HepG2 (cell line): ENCODE data around the gene STKLD1. TPM values are rescaled to one million over a fixed set of nuclear protein-coding genes. Genes with fewer than 3 reads are reported as not detected.

Experiments
- GPN1 ChIP-seq: sonication (generic); formaldehyde crosslinking; IDR thresholded peaks from 2 replicates; pipeline ENCODE4 v1.5.1; 2020; ENCODE audit warnings: missing genetic modification reagents, borderline replicate concordance
- GTF2F1 ChIP-seq: fragments of 150-350 bp; IDR thresholded peaks from 2 replicates; pipeline ENCODE4 v1.6.1; 2014; ENCODE audit warnings: low read length
- IKZF4 ChIP-seq: sonication (generic); formaldehyde crosslinking; IDR thresholded peaks from 2 replicates; pipeline ENCODE4 v1.5.1; 2020; ENCODE audit warnings: borderline replicate concordance, mild to moderate bottlenecking, low read depth, missing genetic modification reagents; ENCODE audit errors: not compliant biosample characterization
- JDP2 ChIP-seq: sonication (generic); formaldehyde crosslinking; IDR thresholded peaks from 2 replicates; pipeline ENCODE4 v1.8.1; 2022; ENCODE audit warnings: missing genetic modification reagents, borderline replicate concordance
- MIER3 ChIP-seq: IDR thresholded peaks from 2 replicates; pipeline ENCODE4 v1.6.1; 2016; ENCODE audit warnings: missing compliant biosample characterization, borderline replicate concordance
- NFATC3 ChIP-seq: sonication (generic); formaldehyde crosslinking; IDR thresholded peaks from 2 replicates; pipeline ENCODE4 v1.5.1; 2020; ENCODE audit warnings: mild to moderate bottlenecking, missing genetic modification reagents
- POLR2G ChIP-seq: fragments of 200-400 bp; formaldehyde crosslinking; IDR thresholded peaks from 2 replicates; pipeline ENCODE4 v1.6.1; 2018; ENCODE audit warnings: mild to moderate bottlenecking, low read depth, low read length, moderate library complexity
- RAD21 ChIP-seq: fragments of 450-650 bp; formaldehyde crosslinking; IDR thresholded peaks from 2 replicates; pipeline ENCODE4 v1.5.0; 2020; ENCODE audit warnings: mild to moderate bottlenecking
- RARG ChIP-seq: sonication (generic); formaldehyde crosslinking; IDR thresholded peaks from 2 replicates; pipeline ENCODE4 v1.4.0; 2020; ENCODE audit warnings: low read depth, mild to moderate bottlenecking, missing genetic modification reagents
- RELA ChIP-seq: sonication (generic); formaldehyde crosslinking; IDR thresholded peaks from 2 replicates; pipeline ENCODE4 v1.4.0; 2020; ENCODE audit warnings: missing genetic modification reagents
- REXO4 ChIP-seq: sonication (generic); formaldehyde crosslinking; IDR thresholded peaks from 2 replicates; pipeline ENCODE4 v1.8.0; 2022; ENCODE audit warnings: missing genetic modification reagents, mild to moderate bottlenecking, borderline replicate concordance
- SAFB2 ChIP-seq: sonication (generic); formaldehyde crosslinking; IDR thresholded peaks from 2 replicates; pipeline ENCODE4 v1.5.1; 2020; ENCODE audit warnings: missing genetic modification reagents, low read depth, mild to moderate bottlenecking, borderline replicate concordance
- SP1 ChIP-seq, 2 experiments: fragments of 450-650 bp in 1 of 2; sonication (generic) in 1 of 2; formaldehyde crosslinking in 1 of 2; IDR thresholded peaks; 2 replicates each; pipeline versions ENCODE4 v1.4.0 to v1.6.1; 2016 to 2020; ENCODE audit warnings: missing genetic modification reagents in 1 of 2
- THAP9 ChIP-seq: sonication (generic); formaldehyde crosslinking; IDR thresholded peaks from 2 replicates; pipeline ENCODE4; 2020; ENCODE audit warnings: missing genetic modification reagents, mild to moderate bottlenecking, borderline replicate concordance
- UBTF ChIP-seq: sonication (generic); formaldehyde crosslinking; IDR thresholded peaks from 2 replicates; pipeline ENCODE4 v1.4.0; 2020; ENCODE audit warnings: mild to moderate bottlenecking, missing genetic modification reagents
- ZKSCAN1 ChIP-seq: fragments of 150-350 bp; IDR thresholded peaks from 2 replicates; pipeline ENCODE4 v1.6.1; 2014; ENCODE audit warnings: low read length
- ZNF225 ChIP-seq: sonication (generic); formaldehyde crosslinking; IDR thresholded peaks from 2 replicates; pipeline ENCODE4 v1.4.0; 2020; ENCODE audit warnings: mild to moderate bottlenecking, missing genetic modification reagents
- ZNF382 ChIP-seq: sonication (generic); formaldehyde crosslinking; IDR thresholded peaks from 2 replicates; pipeline ENCODE4 v1.5.0; 2020; ENCODE audit warnings: missing genetic modification reagents, mild to moderate bottlenecking, borderline replicate concordance
- ZNF44 ChIP-seq: sonication (generic); formaldehyde crosslinking; IDR thresholded peaks from 2 replicates; pipeline ENCODE4 v1.5.1; 2020; ENCODE audit warnings: mild to moderate bottlenecking, missing genetic modification reagents
- ZNF567 ChIP-seq: sonication (generic); formaldehyde crosslinking; IDR thresholded peaks from 2 replicates; pipeline ENCODE4 v1.8.1; 2023; ENCODE audit warnings: mild to moderate bottlenecking, missing genetic modification reagents, borderline replicate concordance
- ZNF749 ChIP-seq: sonication (generic); formaldehyde crosslinking; IDR thresholded peaks from 2 replicates; pipeline ENCODE4 v1.8.0; 2022; ENCODE audit warnings: mild to moderate bottlenecking, missing genetic modification reagents, moderate library complexity, borderline replicate concordance
- ZNF891 ChIP-seq: sonication (generic); formaldehyde crosslinking; IDR thresholded peaks from 2 replicates; pipeline ENCODE4 v1.5.0; 2020; ENCODE audit warnings: mild to moderate bottlenecking, missing genetic modification reagents
- polyA plus RNA-seq, 8 experiments: library from polyadenylated mRNA; depleted of rRNA in 3 of 8; stranded (reverse) in 7 of 8; unstranded in 1 of 8; fragments of >200 nt; fragmentation: Illumina TruSeq in 4 of 8; extraction: Trizol in 4 of 8; gene quantifications; 2 replicates each; pipeline versions ENCODE4 v1.2.1 to v1.2.3, GENCODE V29; 2011 to 2016; ENCODE audit warnings: low read depth in 4 of 8, missing spikeins in 1 of 8, mixed read lengths in 1 of 8; ENCODE audit not compliant: insufficient read depth in 1 of 8
- total RNA-seq, 5 experiments: library from RNA; depleted of rRNA; stranded (reverse); fragments of >200 nt; fragmentation: Illumina TruSeq; extraction: Trizol; gene quantifications; 2 replicates each; pipeline ENCODE4 v1.2.3, GENCODE V29; 2016; ENCODE audit warnings: low read depth in 1 of 5
- TF ChIP-seq, protein P1 (sequence below): sonication (generic); formaldehyde crosslinking; IDR thresholded peaks from 2 replicates; pipeline ENCODE4 v1.4.0; 2020; ENCODE audit warnings: missing genetic modification reagents

The STKLD1 gene
- total and polyA plus RNA-seq, 2 of the 13 experiments (the other 11 are each of a cell fraction or from before 2014, with no cell fraction given): 1.5 to 2.2 TPM

DNA sequence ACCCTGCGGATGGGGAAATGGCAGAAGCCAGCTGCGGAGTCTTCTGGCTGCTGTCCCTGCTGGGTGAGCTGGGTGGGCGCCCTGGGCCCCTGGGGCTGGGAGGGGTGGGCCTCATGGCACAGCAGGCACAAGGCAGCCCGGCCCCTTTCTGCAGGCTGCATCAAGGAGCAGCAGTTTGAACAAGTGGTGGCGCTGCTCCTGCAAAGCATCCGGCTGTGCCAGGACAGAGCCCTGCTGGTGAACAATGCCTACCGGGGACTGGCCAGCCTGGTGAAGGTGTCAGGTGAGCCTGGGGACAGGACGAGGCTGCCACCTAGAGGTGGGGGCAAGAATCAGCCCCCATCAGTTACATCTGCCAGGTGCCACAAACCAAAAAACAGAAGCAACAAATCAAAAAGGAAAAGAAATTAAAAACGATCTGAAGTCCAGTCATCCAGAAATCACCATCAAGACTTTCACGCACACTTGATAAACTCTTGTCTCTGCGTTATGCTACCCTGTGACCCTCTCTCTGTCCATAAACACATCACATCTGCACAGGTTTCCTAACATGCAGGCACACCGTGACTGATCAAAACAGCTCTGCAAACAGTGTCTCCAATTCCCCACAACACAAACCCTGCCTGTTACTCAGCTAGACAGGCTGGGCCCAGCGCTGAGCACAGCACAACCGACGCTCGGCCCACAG lies 27.7 kb downstream of the STKLD1 start (continued):
- TF ChIP-seq MIER3 (CRISPR knock-in tag) (no peak), POLR2G (peak; percentile 49; the same call in 1 of the 2 replicates), ZKSCAN1 (no peak), ZNF567 (CRISPR knock-in tag) (no peak; the same call in 1 of the 2 replicates), GTF2F1 (no peak), SAFB2 (CRISPR knock-in tag) (no peak), ZNF891 (no peak), ZNF44 (CRISPR knock-in tag) (no peak), ZNF225 (CRISPR knock-in tag) (no peak), RAD21 (CRISPR knock-in tag) (peak; percentile 74), NFATC3 (CRISPR knock-in tag) (no peak), JDP2 (CRISPR knock-in tag) (no peak), REXO4 (CRISPR knock-in tag) (no peak), SP1 (IDR thresholded peaks at IDR 0.05) (no peak), SP1 (CRISPR knock-in tag; IDR thresholded peaks at IDR 0.05) (no peak), GPN1 (CRISPR knock-in tag) (no peak), THAP9 (CRISPR knock-in tag) (no peak), ZNF749 (CRISPR knock-in tag) (no peak), IKZF4 (CRISPR knock-in tag) (no peak), RELA (no peak), ZNF382 (CRISPR knock-in tag) (no peak), RARG (CRISPR knock-in tag) (no peak), UBTF (CRISPR knock-in tag) (no peak)
- TF ChIP-seq, protein P1, sequence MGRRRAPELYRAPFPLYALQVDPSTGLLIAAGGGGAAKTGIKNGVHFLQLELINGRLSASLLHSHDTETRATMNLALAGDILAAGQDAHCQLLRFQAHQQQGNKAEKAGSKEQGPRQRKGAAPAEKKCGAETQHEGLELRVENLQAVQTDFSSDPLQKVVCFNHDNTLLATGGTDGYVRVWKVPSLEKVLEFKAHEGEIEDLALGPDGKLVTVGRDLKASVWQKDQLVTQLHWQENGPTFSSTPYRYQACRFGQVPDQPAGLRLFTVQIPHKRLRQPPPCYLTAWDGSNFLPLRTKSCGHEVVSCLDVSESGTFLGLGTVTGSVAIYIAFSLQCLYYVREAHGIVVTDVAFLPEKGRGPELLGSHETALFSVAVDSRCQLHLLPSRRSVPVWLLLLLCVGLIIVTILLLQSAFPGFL: no peak
